GM12892 (cell line): Measurements from ENCODE around the gene RNF34. TPM values are rescaled to one million over a fixed set of nuclear protein-coding genes. Genes with fewer than 3 reads are reported as not detected.

Experiments
- DNase-seq: peaks from one replicate; pipeline ENCODE4 v3.0.0; 2011; ENCODE audit not compliant: insufficient read length
- FAIRE-seq: peaks from 2 replicates; lab custom pipeline; 2011; peaks lifted over from hg19 to GRCh38; lab: Jason Lieb, UNC
- POLR2A ChIP-seq: IDR thresholded peaks from 2 replicates; pipeline ENCODE4 v1.6.1; 2011; ENCODE audit warnings: low read depth, low read length, control low read depth
- POLR2AphosphoS5 ChIP-seq: IDR thresholded peaks from 2 replicates; pipeline ENCODE4 v1.6.1; 2011; ENCODE audit warnings: low read depth, low read length, control low read depth
- TAF1 ChIP-seq: IDR thresholded peaks from 2 replicates; pipeline ENCODE4 v1.6.1; 2011; ENCODE audit warnings: low read depth, mild to moderate bottlenecking, control low read depth, low read length, borderline replicate concordance
- polyA plus RNA-seq: library from polyadenylated mRNA; unstranded; fragments of >200 nt; gene quantifications from one replicate; pipeline ENCODE4 v1.2.1, GENCODE V29; 2012; ENCODE audit warnings: missing spikeins, inconsistent platforms; ENCODE audit not compliant: missing spikeins

Gene RNF34, protein sequence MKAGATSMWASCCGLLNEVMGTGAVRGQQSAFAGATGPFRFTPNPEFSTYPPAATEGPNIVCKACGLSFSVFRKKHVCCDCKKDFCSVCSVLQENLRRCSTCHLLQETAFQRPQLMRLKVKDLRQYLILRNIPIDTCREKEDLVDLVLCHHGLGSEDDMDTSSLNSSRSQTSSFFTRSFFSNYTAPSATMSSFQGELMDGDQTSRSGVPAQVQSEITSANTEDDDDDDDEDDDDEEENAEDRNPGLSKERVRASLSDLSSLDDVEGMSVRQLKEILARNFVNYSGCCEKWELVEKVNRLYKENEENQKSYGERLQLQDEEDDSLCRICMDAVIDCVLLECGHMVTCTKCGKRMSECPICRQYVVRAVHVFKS
- 53.3 TPM for polyA plus RNA-seq

DNA sequence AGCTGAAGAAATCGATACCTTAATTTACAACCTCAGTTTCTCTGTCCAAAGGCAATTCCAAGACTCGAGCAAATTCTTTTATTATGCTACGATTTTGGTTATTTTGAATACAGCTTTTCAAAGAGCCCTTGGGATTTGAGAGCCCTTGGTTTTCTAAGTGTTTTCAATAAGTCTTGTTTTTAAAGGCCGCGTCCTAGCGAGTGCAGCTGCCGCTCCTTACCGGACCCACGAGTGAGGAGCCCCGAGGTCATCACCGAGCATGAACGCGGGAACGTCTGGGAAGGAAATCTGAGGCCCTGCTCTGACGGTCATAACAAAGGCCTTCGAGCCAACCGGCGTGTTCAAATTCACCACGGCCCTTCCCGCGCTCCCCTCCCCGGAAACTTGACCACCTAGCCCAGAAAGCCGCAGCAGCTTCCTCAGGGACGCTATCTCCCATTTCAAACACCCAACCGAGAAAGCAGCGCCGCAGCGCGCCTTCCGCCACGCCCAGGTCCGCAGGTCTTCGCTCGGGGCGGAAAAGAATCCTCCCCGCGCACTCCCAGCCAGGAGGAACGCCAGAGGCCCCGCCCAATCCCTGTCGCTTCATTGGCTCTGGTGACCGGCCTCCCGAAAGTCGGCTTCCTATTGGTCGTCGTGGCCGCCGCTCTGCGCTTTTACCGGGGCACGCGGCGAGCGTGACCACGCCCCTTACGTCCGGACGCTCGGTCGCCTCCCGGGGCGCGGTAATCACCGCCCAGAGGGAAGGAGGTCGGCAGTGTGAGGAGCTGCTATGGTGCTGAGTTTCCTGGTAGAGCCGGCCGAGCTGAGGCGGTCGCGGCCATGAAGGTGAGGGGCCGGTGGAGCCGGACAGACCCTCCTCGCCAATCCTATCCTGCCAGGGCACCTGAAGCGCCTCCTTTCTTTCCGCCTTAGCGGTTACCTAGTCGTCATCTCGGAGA, at the start of gene RNF34:
TSS of gene RNF34 (plus strand) at position 728 of the 941 bp plus-strand sequence. CDS start at position 823, 95 bp downstream.
- FAIRE-seq = peak; percentile 99
- peak; percentile 89 for DNase-seq
- TF ChIP-seq TAF1 = peak; percentile 97
- peak; percentile 99 for TF ChIP-seq POLR2A
- TF ChIP-seq POLR2AphosphoS5 = peak; percentile 98

DNA sequence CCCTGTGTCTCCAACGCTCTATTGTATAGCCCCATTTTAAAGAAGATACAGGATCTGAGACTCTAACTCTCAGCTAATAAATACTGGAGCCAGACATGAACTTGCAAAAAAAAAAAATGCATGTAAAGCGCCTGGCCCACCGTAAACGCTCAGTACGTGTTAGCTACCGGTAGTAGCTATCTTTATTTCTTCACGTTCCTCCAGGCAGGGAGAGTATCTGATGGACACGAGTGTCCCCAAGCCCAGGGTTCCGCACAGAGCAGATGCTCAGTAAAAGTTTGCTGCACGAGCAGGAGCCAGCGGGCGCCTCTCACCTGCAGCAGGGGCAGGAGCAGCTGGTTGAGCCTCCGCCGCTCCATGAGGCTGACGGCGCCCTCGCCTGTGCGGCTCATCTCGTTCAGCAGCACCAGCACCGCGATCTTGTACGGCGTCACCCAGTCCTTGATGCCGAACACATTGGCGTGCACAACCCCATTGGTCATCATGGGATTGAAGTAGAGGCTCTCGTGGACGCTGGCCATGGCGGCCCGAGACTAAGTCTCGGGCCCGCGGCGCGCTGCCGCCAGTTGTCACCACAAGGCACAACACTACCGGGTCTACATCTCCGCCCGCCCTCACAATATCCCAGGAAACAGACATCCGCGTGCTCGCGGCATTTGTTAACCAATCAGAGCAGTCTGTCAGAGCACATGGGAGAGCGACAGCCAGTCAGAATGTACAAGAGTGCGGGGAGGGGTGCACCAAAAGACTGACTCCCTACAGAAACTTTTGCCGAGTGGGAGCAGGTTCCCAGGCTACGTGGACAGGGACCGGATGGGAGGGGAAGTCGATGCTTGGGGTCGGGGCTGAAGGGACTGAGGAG, 47.9 kb upstream of the RNF34 start, which contains the start of gene ANAPC5:
TSS of gene ANAPC5 (minus strand) at position 592 of the 862 bp plus-strand sequence. CDS start at position 521, 71 bp downstream.
- DNase-seq = peak; percentile 81
- TF ChIP-seq TAF1 (peak; percentile 79), POLR2AphosphoS5 (peak; percentile 94), POLR2A (peak; percentile 95)
- FAIRE-seq = peak; percentile 98

DNA sequence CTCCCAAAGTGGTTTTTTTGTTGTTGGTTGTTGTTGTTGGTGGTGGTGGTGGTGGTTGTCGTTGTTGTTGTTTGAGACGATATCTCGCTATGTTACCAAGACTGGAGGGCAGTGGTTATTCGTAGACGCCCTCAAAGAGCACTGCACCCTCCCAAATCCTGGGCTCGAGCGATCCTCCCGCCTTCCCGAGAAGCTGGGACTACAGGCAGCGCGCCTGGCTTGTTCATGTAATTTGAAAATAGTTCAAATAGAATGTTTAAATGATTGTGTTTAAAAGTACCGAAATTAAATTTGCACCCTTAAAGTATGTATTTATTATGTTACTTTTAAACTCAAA, 47.3 kb upstream of the RNF34 start:
- TF ChIP-seq POLR2AphosphoS5 (no peak), TAF1 (no peak), POLR2A (no peak)
- no peak for FAIRE-seq
- DNase-seq = no peak

DNA sequence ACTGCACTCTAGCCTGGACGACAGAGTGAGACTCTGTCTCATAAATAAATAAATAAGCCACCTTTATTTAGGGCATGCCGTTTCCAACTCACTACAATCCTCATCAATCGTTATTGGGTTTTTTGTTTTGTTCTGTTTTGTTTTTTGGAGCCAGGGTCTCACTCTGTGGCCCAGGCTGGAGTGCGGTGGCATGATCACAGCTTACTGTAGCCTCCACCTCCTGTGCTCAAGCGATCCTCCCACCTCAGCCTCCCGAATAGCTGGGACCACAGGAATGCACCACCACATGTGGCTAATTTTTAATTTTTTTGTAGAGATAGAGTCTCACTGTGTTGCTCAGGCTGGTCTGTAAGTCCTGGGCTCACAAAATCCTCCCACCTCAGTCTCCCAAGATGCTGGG, 44.1 kb upstream of the RNF34 start:
- no peak for FAIRE-seq
- TF ChIP-seq TAF1 = no peak
- no peak for DNase-seq

DNA sequence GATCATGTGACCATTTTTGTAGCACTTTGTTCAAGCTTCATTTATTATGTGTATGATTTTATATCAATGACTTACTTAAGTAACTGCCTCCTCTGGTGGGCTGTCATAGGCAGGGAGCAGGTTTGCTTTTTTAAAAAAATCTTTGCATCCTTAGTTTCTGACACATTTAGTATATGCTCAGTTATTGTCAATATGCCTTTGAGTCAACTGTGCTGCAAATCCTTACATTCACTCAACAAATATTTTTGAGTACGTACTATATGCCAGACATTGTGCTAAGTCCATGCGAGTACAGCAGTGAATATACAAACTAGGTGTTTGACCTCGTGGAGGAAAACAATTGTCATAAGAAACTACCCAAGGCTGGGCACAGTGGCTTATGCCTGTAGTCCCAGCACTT, 43.3 kb upstream of the RNF34 start:
- FAIRE-seq (no peak), DNase-seq (no peak)
- TF ChIP-seq POLR2A = no peak
- no peak for TF ChIP-seq POLR2AphosphoS5
- no peak for TF ChIP-seq TAF1

DNA sequence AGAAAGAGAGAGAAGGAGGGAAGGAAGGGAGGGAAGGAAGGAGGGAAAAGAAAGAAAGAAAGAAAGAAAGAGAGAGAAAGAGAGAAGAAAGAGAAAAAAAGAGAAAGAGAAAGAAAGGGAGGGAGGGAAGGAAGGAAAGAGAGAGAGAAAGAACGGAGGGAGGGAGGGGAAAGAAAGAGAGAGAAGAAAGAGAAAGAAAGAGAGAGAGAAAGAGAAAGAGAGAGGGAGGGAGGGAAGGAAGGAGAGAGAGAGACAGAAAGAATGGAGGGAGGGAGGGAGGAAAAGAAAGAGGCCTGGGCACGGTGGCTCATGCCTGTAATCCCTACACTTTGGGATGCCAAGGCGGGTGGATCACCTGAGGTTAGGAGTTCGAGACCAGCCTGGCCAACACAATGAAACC, 42.6 kb upstream of the RNF34 start:
- no peak for TF ChIP-seq POLR2A
- TF ChIP-seq POLR2AphosphoS5 = no peak
- TF ChIP-seq TAF1 = no peak
- DNase-seq (no peak), FAIRE-seq (no peak)

DNA sequence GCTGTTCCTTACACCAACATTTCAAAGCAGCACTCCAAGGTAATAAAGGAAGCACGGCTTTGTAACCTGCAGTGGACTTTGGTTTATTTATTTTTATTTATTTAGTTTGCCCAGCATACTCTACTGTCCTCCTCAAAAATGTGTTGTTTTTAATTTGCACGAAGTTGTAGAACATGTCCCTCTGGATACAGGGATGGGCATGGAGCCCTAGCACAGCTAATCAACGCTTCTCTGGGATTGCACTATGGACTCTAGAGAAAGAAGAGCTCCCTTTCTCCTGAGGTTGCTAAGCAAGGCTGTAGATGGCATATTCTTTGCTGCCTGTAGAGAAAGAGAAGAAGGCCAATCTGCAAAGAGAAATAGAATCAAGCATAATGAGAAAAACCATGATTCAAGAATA, 41.8 kb upstream of the RNF34 start:
- TF ChIP-seq POLR2AphosphoS5 (no peak), TAF1 (no peak), POLR2A (no peak)

DNA sequence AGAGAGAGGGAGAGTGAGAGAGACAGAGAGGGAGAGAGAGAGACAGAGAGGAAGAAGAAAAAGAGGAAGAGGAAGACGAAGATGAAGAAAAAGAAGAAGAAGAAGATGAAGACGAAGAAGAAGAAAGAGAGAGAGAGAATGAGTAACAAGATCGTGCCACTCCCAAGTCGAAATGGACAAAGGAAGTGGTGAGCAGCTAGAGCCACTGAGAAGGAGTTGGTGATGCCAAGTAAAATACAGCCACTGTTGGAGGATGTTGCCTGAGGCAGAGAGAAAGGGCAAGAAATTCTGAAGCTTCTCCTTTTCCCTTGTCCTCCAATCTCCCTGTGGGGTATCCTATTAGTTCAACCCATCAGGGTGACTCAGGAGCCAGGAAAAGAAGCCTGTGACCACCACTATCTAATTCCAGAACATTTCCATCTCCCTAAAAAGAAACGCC, 35.2 kb upstream of the RNF34 start:
- FAIRE-seq = no peak

More for the DNA sequence above, 41.8 kb upstream of the RNF34 start:
- FAIRE-seq = no peak
- DNase-seq = no peak

DNA sequence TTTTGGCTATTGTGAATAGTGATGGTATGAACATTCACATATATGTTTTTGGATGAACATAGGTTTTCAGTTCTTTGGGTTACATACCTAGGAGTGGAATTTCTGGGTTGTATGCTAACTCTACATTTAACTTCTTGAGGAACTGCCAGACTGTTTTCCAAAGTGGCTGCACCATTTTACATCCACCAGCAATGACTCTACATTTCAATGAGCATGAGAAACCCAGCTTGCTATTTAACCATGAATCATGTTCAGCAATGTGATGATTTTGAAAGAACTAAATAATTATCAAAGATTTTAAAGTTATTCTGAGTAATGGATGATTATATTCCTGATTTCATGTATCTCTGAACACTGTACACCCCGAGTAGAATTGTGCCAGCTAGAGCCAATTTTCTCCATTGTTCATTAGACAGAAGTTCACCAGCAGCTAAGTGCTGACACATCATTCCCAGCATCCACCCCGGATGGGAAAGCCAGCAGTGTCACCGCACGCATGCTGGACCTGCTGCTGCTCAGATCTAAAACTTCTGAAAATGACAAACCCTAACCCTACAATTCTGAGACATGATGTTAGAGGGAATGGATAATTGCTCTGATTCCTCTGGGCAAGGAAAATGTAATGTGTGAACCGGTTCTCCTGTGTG, 34.4 kb upstream of the RNF34 start:
- FAIRE-seq (no peak), DNase-seq (no peak)
- no peak for TF ChIP-seq POLR2A
- no peak for TF ChIP-seq TAF1
- TF ChIP-seq POLR2AphosphoS5 = no peak

More for the DNA sequence above, 35.2 kb upstream of the RNF34 start:
- TF ChIP-seq TAF1 = no peak
- no peak for TF ChIP-seq POLR2A
- TF ChIP-seq POLR2AphosphoS5 = no peak
- DNase-seq = no peak

DNA sequence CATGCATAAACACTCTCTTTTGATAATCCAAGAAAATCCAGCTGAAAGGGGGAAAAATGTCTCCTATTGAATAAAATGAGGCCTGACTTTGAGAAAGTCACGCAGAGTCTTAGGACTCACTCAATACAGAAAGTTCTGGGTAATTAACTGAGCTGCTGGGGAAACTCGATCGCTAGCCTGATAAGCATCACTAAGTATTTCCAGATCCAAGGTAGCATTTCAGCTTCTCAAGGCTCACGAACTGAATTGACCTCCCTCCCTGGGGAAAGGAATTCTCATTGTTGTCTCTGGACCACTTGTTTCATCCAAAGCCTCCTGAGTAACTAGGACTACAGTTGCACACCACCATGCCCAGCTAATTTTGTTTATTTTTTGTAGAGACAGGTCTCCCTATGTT, 33.9 kb upstream of the RNF34 start:
- TF ChIP-seq POLR2AphosphoS5 = no peak
- TF ChIP-seq TAF1 = no peak
- TF ChIP-seq POLR2A = no peak
- FAIRE-seq (no peak), DNase-seq (no peak)
